Choroid plexus epithelial cell (primary cell): ENCODE results near the gene FBXW8.

ENCODE experiments used
- DNase-seq: peaks from one replicate; pipeline ENCODE4 v3.0.0-alpha.2; 2010; ENCODE audit warnings: low read depth
- H3K4me3 ChIP-seq: 2 replicates; pipeline ENCODE4 v1.5.1; 2011; ENCODE audit warnings: low read depth, mild to moderate bottlenecking, control low read depth, low read length, moderate library complexity
- CTCF ChIP-seq: conservative IDR thresholded peaks from 2 replicates; pipeline ENCODE4 v1.5.1; 2011; ENCODE audit warnings: low read depth, mild to moderate bottlenecking, control low read depth, inconsistent platforms, low read length, moderate library complexity

Gene FBXW8

GRCh38 chr12:117076410-117077372, 165.9 kb downstream of the FBXW8 start:
- peak; percentile 18 for DNase-seq
- TF ChIP-seq CTCF, result no peak
- H3K4me3 ChIP-seq, result no peak overlapping the region

- DNase-seq, result no peak
- no peak for TF ChIP-seq CTCF
- H3K4me3 ChIP-seq, result no peak overlapping the region
These were observed 168.7 kb downstream of the FBXW8 start for GRCh38 chr12:117079487-117079886.

- TF ChIP-seq CTCF, result no peak
- DNase-seq, result no peak
- H3K4me3 ChIP-seq, result no peak overlapping the region
These were observed 170.0 kb downstream of the FBXW8 start for GRCh38 chr12:117080661-117081144.
